ENCODE data around the gene EPHA10.

- no peak for TF ChIP-seq CTCF (conservative IDR thresholded peaks at IDR 0.05; ENCODE audit: low read length)
- TF ChIP-seq EZH2phosphoT487 (IDR thresholded peaks at IDR 0.05; ENCODE audit: borderline replicate concordance): no peak
These were observed 17.6 kb upstream of the EPHA10 start for GRCh38 chr1:37782491-37782890.
